HepG2 (cell line): Measurements from ENCODE around the gene PPP1R12B. TPM values are rescaled to one million over a fixed set of nuclear protein-coding genes. Genes with fewer than 3 reads are reported as not detected.
A peak's percentile ranks its signal among the peaks of the same experiment; 100 is the strongest.

Experiments
- ATAC-seq: fragments of 200-7000 bp; cut with Tn5 transposase; 3 replicates; pipeline ENCODE4 v1.9.1; 2020; ENCODE audit warnings: mild to moderate bottlenecking, moderate library complexity
- BruUV-seq: library from RNA; stranded (reverse); fragments of 400-500 nt; replicated peaks from 2 replicates; lab custom pipeline; 2021; lab: Mats Ljungman, UMichigan
- CTCF ChIA-PET: fragments of 300-600 bp; formaldehyde crosslinking; extraction: SDS; loops from one replicate; lab custom pipeline; 2021; ENCODE audit warnings: low total read pairs, inconsistent platforms, low intra/inter-chr PET ratio; lab: Yijun Ruan, JAX
- POLR2A ChIA-PET: fragments of 350-600 bp; sonication (Branson Sonifier 250); formaldehyde crosslinking; loops from one replicate; lab custom pipeline; 2020; ENCODE audit warnings: antibody characterized with exemption, inconsistent platforms; lab: Yijun Ruan, JAX
- DNase-seq: peaks from one replicate; pipeline ENCODE4 v3.0.0-alpha.2; 2015; ENCODE audit warnings: low spot score
- FAIRE-seq: peaks from 3 replicates; lab custom pipeline; 2011; peaks lifted over from hg19 to GRCh38; lab: Jason Lieb, UNC
- H2AFZ ChIP-seq: one replicate; pipeline ENCODE4 v1.6.1; 2011; ENCODE audit warnings: low read length, inconsistent platforms
- H3K27ac ChIP-seq: fragments of 300-600 bp; 3 replicates; pipeline ENCODE4 v1.8.0; 2011; ENCODE audit warnings: mixed run types, mild to moderate bottlenecking, mixed read lengths, low read length, inconsistent platforms; ENCODE audit not compliant: insufficient read depth; ENCODE audit errors: extremely low read length
- H3K27me3 ChIP-seq, 2 experiments: fragments of 200-600 bp in 1 of 2; 2 replicates in 1 of 2; 3 replicates in 1 of 2; pipeline versions ENCODE4 v1.6.0 to v1.8.0; 2011; ENCODE audit warnings: low read length in 2 of 2, mild to moderate bottlenecking in 2 of 2, moderate library complexity in 2 of 2, inconsistent platforms in 1 of 2; ENCODE audit not compliant: insufficient read depth in 2 of 2, control insufficient read depth in 1 of 2
- H3K36me3 ChIP-seq, 2 experiments: fragments of 200-600 bp in 1 of 2; replicated peaks in 1 of 2; 2 replicates in 1 of 2; 3 replicates in 1 of 2; pipeline versions ENCODE4 v1.5.1 to v1.8.0; 2011; ENCODE audit warnings: low read length in 2 of 2, inconsistent platforms in 1 of 2; ENCODE audit not compliant: insufficient read depth in 2 of 2, control insufficient read depth in 1 of 2
- H3K4me1 ChIP-seq: 2 replicates; pipeline ENCODE4 v1.5.1; 2012; ENCODE audit warnings: low read length, inconsistent platforms; ENCODE audit not compliant: insufficient read depth
- H3K4me2 ChIP-seq: 2 replicates; pipeline ENCODE4 v1.6.0; 2011; ENCODE audit warnings: low read depth, low read length, inconsistent platforms
- H3K4me3 ChIP-seq, 3 experiments: fragments of 200-600 bp in 1 of 3; sonication (generic), shearing (Covaris generic) in 1 of 3; replicated peaks in 1 of 3; 2 replicates each; pipeline ENCODE4 v1.5.1; 2011 to 2016; ENCODE audit warnings: low read length in 3 of 3, inconsistent platforms in 2 of 3, low read depth in 2 of 3, mild to moderate bottlenecking in 2 of 3, control low read depth in 1 of 3, mixed read lengths in 1 of 3; ENCODE audit not compliant: insufficient read depth in 1 of 3
- H3K79me2 ChIP-seq: one replicate; pipeline ENCODE4 v1.6.1; 2011; ENCODE audit warnings: low read length, inconsistent platforms; ENCODE audit not compliant: insufficient read depth
- H3K9ac ChIP-seq: 2 replicates; pipeline ENCODE4 v1.6.0; 2011; ENCODE audit warnings: mild to moderate bottlenecking, low read depth, low read length, inconsistent platforms; ENCODE audit not compliant: insufficient read depth
- H3K9me3 ChIP-seq: 2 replicates; pipeline ENCODE4 v1.5.1; 2012; ENCODE audit warnings: mild to moderate bottlenecking, low read length
- H4K20me1 ChIP-seq: 2 replicates; pipeline ENCODE4 v1.6.0; 2011; ENCODE audit warnings: inconsistent platforms, mild to moderate bottlenecking, low read length, moderate library complexity; ENCODE audit not compliant: insufficient read depth
- ATF7 ChIP-seq, 2 experiments: fragments of 450-650 bp in 1 of 2; sonication (generic) in 1 of 2; formaldehyde crosslinking in 1 of 2; IDR thresholded peaks; 2 replicates each; pipeline versions ENCODE4 v1.4.0 to v1.6.1; 2016 to 2020; ENCODE audit warnings: antibody characterized with exemption in 1 of 2, mild to moderate bottlenecking in 1 of 2, missing genetic modification reagents in 1 of 2
- BRD4 ChIP-seq: sonication (generic); formaldehyde crosslinking; IDR thresholded peaks from 2 replicates; pipeline ENCODE4 v1.4.0; 2020; ENCODE audit warnings: missing genetic modification reagents
- DPF2 ChIP-seq: sonication (generic); formaldehyde crosslinking; IDR thresholded peaks from 2 replicates; pipeline ENCODE4 v1.4.0; 2020; ENCODE audit warnings: mild to moderate bottlenecking, low read depth, missing genetic modification reagents, borderline replicate concordance
- ELF3 ChIP-seq: IDR thresholded peaks from 2 replicates; pipeline ENCODE4 v1.6.1; 2016; ENCODE audit warnings: missing genetic modification reagents, missing compliant biosample characterization
- ETV5 ChIP-seq: IDR thresholded peaks from 2 replicates; pipeline ENCODE4 v1.6.1; 2018; ENCODE audit warnings: missing biosample characterization, missing genetic modification reagents, inconsistent platforms, borderline replicate concordance
- JUND ChIP-seq: sonication (generic); formaldehyde crosslinking; IDR thresholded peaks from 2 replicates; pipeline ENCODE4 v1.8.0; 2022; ENCODE audit warnings: mild to moderate bottlenecking, missing genetic modification reagents
- LCORL ChIP-seq, 2 experiments: fragments of 450-650 bp in 1 of 2; sonication (generic) in 1 of 2; formaldehyde crosslinking in 1 of 2; IDR thresholded peaks; 2 replicates each; pipeline versions ENCODE4 v1.5.0 to v1.6.1; 2017 to 2020; ENCODE audit warnings: antibody characterized with exemption in 1 of 2, missing genetic modification reagents in 1 of 2
- POLR2A ChIP-seq, 2 experiments: IDR thresholded peaks; 2 replicates each; pipeline ENCODE4 v1.6.1; 2011; ENCODE audit warnings: low read depth in 2 of 2, low read length in 2 of 2, mild to moderate bottlenecking in 1 of 2, moderate library complexity in 1 of 2; ENCODE audit not compliant: insufficient read depth in 1 of 2
- RXRA ChIP-seq: sonication (generic); formaldehyde crosslinking; IDR thresholded peaks from 2 replicates; pipeline ENCODE4 v1.5.1; 2020; ENCODE audit warnings: missing genetic modification reagents
- SAP130 ChIP-seq: IDR thresholded peaks from 2 replicates; pipeline ENCODE4 v1.6.1; 2016; ENCODE audit warnings: low read depth
- SOX6 ChIP-seq, 2 experiments: fragments of 450-650 bp in 1 of 2; sonication (generic) in 1 of 2; formaldehyde crosslinking in 1 of 2; IDR thresholded peaks; 2 replicates each; pipeline versions ENCODE4 v1.4.0 to v1.6.1; 2017 to 2020; ENCODE audit warnings: antibody characterized with exemption in 1 of 2, mild to moderate bottlenecking in 1 of 2, missing genetic modification reagents in 1 of 2
- TEAD3 ChIP-seq: optimal IDR thresholded peaks from 2 replicates; pipeline ENCODE3; 2016; ENCODE audit warnings: borderline replicate concordance
- ZBTB21 ChIP-seq: sonication (generic); formaldehyde crosslinking; IDR thresholded peaks from 2 replicates; pipeline ENCODE4 v1.4.0; 2020; ENCODE audit warnings: missing genetic modification reagents
- ZBTB38 ChIP-seq: sonication (generic); formaldehyde crosslinking; IDR thresholded peaks from 2 replicates; pipeline ENCODE4 v1.5.1; 2020; ENCODE audit warnings: mild to moderate bottlenecking, missing genetic modification reagents
- ZMYM2 ChIP-seq: sonication (generic); formaldehyde crosslinking; IDR thresholded peaks from 2 replicates; pipeline ENCODE4 v1.8.0; 2022; ENCODE audit warnings: mild to moderate bottlenecking, missing genetic modification reagents
- ZNF335 ChIP-seq: sonication (generic); formaldehyde crosslinking; IDR thresholded peaks from 2 replicates; pipeline ENCODE4 v1.4.0; 2020; ENCODE audit warnings: missing genetic modification reagents
- WGBS: methylation state at CpG from one replicate; pipeline ENCODE4 v1.1.6; 2017; ENCODE audit warnings: low lambda C conversion rate; 5-methylcytosine and 5-hydroxymethylcytosine counted together
- in situ Hi-C: cut with HindIII; loops from 2 replicates; pipeline ENCODE4 v1.10.0; 2017; ENCODE audit warnings: low pct_unique_long_range_greater_than_20kb; ENCODE audit not compliant: extremely low pct_ligation_motif_present
- intact Hi-C: fragments of 100-400 bp; cut with micrococcal nuclease; formaldehyde crosslinking; loops from one replicate; pipeline ENCODE4 v1.10.0; 2022; ENCODE audit not compliant: unreplicated experiment
- polyA plus RNA-seq, 8 experiments: library from polyadenylated mRNA; depleted of rRNA in 3 of 8; stranded (reverse) in 7 of 8; unstranded in 1 of 8; fragments of >200 nt; fragmentation: Illumina TruSeq in 4 of 8; extraction: Trizol in 4 of 8; gene quantifications; 2 replicates each; pipeline versions ENCODE4 v1.2.1 to v1.2.3, GENCODE V29; 2011 to 2016; ENCODE audit warnings: low read depth in 4 of 8, missing spikeins in 1 of 8, mixed read lengths in 1 of 8; ENCODE audit not compliant: insufficient read depth in 1 of 8
- total RNA-seq, 5 experiments: library from RNA; depleted of rRNA; stranded (reverse); fragments of >200 nt; fragmentation: Illumina TruSeq; extraction: Trizol; gene quantifications; 2 replicates each; pipeline ENCODE4 v1.2.3, GENCODE V29; 2016; ENCODE audit warnings: low read depth in 1 of 5
- TF ChIP-seq, protein P1 (sequence below): sonication (generic); formaldehyde crosslinking; IDR thresholded peaks from 2 replicates; pipeline ENCODE4 v1.4.0; 2020; ENCODE audit warnings: missing genetic modification reagents
- TF ChIP-seq, protein P2 (sequence below): sonication (generic); formaldehyde crosslinking; IDR thresholded peaks from 2 replicates; pipeline ENCODE4 v1.4.0; 2020; ENCODE audit warnings: missing genetic modification reagents
- TF ChIP-seq, protein P3 (sequence below): sonication (generic); IDR thresholded peaks from 2 replicates; pipeline ENCODE4 v1.6.1; 2016; ENCODE audit warnings: low read depth, borderline replicate concordance

PPP1R12B gene
- total and polyA plus RNA-seq, 2 of the 13 experiments (the other 11 are each of a cell fraction or from before 2014, with no cell fraction given) = 12.0 to 13.6 TPM

DNA sequence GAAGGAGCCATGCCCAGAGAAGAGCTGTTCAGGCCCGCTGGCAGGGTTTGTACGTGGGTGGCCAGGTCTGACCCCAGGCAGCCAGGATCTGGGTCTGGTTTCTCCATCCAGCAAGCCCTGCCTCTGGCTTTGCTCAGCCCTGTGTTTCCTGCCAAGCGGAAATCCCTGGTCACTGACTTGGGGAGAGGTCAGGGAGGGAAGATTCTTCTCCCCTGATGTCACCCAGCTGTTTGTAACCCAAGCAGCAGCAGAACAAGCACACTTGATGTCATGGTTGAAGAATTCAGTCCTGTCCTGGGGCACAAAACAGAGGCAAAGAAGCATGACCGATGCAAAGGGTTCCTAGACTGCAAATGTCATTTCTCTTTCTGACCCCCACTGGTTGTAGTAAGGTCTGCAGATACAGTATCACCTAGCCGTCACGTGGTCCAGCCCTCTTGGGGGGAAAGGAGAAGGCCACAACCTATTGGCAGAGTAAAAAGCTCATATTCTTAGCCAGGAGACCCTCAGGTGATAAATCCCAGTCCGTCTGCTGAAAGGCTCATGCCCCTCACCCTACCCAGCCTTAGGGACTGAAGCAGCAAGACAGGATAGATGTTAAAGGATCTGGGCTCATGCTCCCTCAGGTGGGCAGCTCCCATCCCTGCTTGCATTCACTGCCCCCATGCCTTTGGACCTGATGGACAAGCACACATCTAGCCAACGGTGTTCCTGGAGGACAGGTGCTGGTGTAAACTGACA lies 240.9 kb downstream of the PPP1R12B start:
- H3K27ac ChIP-seq = peak overlapping the region; percentile 47
- peak overlapping the region; percentile 36; the same call in 1 of the 2 replicates for H3K9ac ChIP-seq
- H3K27me3 ChIP-seq = no peaks in the 10 kb centered on the region
- CTCF ChIA-PET = no interaction called here
- H3K4me2 ChIP-seq = no peak overlapping the region
- no peaks in the 10 kb centered on the region for H3K9me3 ChIP-seq
- H3K79me2 ChIP-seq = no peaks in the 10 kb centered on the region
- H3K4me3 ChIP-seq = no peak overlapping the region
- peak; percentile 88 for DNase-seq
- no peaks in the 10 kb centered on the region for H4K20me1 ChIP-seq
- no TSS peak for BruUV-seq
- peak; percentile 68 for ATAC-seq
- no peak overlapping the region for H2AFZ ChIP-seq
- POLR2A ChIA-PET = no interaction called here
- intact Hi-C loops (no loop called here), in situ Hi-C loops (no loop called here)
- peaks cover 29% of the 10 kb centered on the region for H3K4me1 ChIP-seq
- peak; percentile 43 for FAIRE-seq
- WGBS = 81% methylated on average over 5 of the region's 8 CpGs
- no peaks in the 10 kb centered on the region; a peak in 1 of 5 replicates for H3K36me3 ChIP-seq
- 0 out of 2 replicates have a peak, but pooled peaks have one; percentile 19 for TF ChIP-seq DPF2 (CRISPR knock-in tag)
- TF ChIP-seq TEAD3 = peak; percentile 78
- peak; percentile 17; the same call in 1 of the 2 replicates for TF ChIP-seq ZBTB21 (CRISPR knock-in tag)
- TF ChIP-seq, protein P1, sequence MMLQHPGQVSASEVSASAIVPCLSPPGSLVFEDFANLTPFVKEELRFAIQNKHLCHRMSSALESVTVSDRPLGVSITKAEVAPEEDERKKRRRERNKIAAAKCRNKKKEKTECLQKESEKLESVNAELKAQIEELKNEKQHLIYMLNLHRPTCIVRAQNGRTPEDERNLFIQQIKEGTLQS = peak; percentile 88
- TF ChIP-seq SOX6 (IDR thresholded peaks at IDR 0.05) = no peak
- peak; percentile 16; the same call in 1 of the 2 replicates for TF ChIP-seq SOX6 (CRISPR knock-in tag; IDR thresholded peaks at IDR 0.05)
- TF ChIP-seq ZNF335 = 0 out of 2 replicates have a peak, but pooled peaks have one; percentile 29
- TF ChIP-seq JUND (CRISPR knock-in tag) = peak; percentile 69; the same call in 1 of the 2 replicates
- TF ChIP-seq POLR2A (IDR thresholded peaks at IDR 0.05; ENCODE audit: insufficient read depth in 1 of 2, low read depth in 2 of 2, low read length in 2 of 2) = peak in 1 of 2 experiments; percentile 26; a peak in 1 of 4 replicates
- no peak for TF ChIP-seq ZMYM2 (CRISPR knock-in tag)
- TF ChIP-seq, protein P2, sequence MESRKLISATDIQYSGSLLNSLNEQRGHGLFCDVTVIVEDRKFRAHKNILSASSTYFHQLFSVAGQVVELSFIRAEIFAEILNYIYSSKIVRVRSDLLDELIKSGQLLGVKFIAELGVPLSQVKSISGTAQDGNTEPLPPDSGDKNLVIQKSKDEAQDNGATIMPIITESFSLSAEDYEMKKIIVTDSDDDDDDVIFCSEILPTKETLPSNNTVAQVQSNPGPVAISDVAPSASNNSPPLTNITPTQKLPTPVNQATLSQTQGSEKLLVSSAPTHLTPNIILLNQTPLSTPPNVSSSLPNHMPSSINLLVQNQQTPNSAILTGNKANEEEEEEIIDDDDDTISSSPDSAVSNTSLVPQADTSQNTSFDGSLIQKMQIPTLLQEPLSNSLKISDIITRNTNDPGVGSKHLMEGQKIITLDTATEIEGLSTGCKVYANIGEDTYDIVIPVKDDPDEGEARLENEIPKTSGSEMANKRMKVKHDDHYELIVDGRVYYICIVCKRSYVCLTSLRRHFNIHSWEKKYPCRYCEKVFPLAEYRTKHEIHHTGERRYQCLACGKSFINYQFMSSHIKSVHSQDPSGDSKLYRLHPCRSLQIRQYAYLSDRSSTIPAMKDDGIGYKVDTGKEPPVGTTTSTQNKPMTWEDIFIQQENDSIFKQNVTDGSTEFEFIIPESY = 0 out of 2 replicates have a peak, but pooled peaks have one; percentile 25
- peak; percentile 38; the same call in 1 of the 2 replicates for TF ChIP-seq ZBTB38
- no peak for TF ChIP-seq BRD4 (CRISPR knock-in tag)
- peak; percentile 28; the same call in 1 of the 2 replicates for TF ChIP-seq RXRA (CRISPR knock-in tag)
- peak; percentile 60; the same call in 1 of the 2 replicates for TF ChIP-seq ETV5 (CRISPR knock-in tag)
- TF ChIP-seq, protein P3, sequence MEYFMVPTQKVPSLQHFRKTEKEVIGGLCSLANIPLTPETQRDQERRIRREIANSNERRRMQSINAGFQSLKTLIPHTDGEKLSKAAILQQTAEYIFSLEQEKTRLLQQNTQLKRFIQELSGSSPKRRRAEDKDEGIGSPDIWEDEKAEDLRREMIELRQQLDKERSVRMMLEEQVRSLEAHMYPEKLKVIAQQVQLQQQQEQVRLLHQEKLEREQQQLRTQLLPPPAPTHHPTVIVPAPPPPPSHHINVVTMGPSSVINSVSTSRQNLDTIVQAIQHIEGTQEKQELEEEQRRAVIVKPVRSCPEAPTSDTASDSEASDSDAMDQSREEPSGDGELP = 0 out of 2 replicates have a peak, but pooled peaks have one; percentile 15
- peak; percentile 38; the same call in 1 of the 2 replicates for TF ChIP-seq ATF7 (IDR thresholded peaks at IDR 0.05)
- TF ChIP-seq ATF7 (CRISPR knock-in tag; IDR thresholded peaks at IDR 0.05) = no peak; the same call in 1 of the 2 replicates
- peak; percentile 38 for TF ChIP-seq SAP130
- TF ChIP-seq ELF3 (CRISPR knock-in tag) = peak; percentile 57; the same call in 1 of the 2 replicates
- no peak for TF ChIP-seq LCORL (IDR thresholded peaks at IDR 0.05)
- TF ChIP-seq LCORL (CRISPR knock-in tag; IDR thresholded peaks at IDR 0.05) = 0 out of 2 replicates have a peak, but pooled peaks have one; percentile 29
